ENCODE measurements around the gene SPATC1L.
"Not testable (repeated sequence)": the region's sequence is repeated elsewhere in the genome, so short reads cannot be mapped to it uniquely, and the experiment has no call there.

SPATC1L gene

GRCh38 chr21:46214478-46215340 is 30.4 kb upstream of the SPATC1L start:
- no peak for DNase-seq

GRCh38 chr21:46213620-46214286 is 29.5 kb upstream of the SPATC1L start:
- DNase-seq = no peak

- DNase-seq = no peak
Observed at GRCh38 chr21:46212721-46213484, 28.6 kb upstream of the SPATC1L start.

- DNase-seq = no peak
Observed at GRCh38 chr21:46211786-46212720, 27.8 kb upstream of the SPATC1L start.

- no peak for DNase-seq
Observed at GRCh38 chr21:46211376-46211775, 27.1 kb upstream of the SPATC1L start.

GRCh38 chr21:46210378-46211136 is 26.3 kb upstream of the SPATC1L start:
- DNase-seq = no peak

- DNase-seq = no peak
Observed at GRCh38 chr21:46208761-46209721, 24.8 kb upstream of the SPATC1L start.

- DNase-seq = no peak
Observed at GRCh38 chr21:46207920-46208591, 23.8 kb upstream of the SPATC1L start.

GRCh38 chr21:46207006-46207919 is 23.0 kb upstream of the SPATC1L start:
- no peak for DNase-seq

- DNase-seq = no peak
Observed at GRCh38 chr21:46206163-46207005, 22.1 kb upstream of the SPATC1L start.

GRCh38 chr21:46205766-46206162 is 21.5 kb upstream of the SPATC1L start:
- DNase-seq = no peak

- DNase-seq = no peak
Observed at GRCh38 chr21:46205166-46205565, 20.9 kb upstream of the SPATC1L start.

GRCh38 chr21:46203203-46203600 is 18.9 kb upstream of the SPATC1L start:
- DNase-seq = no peak

- no peak for DNase-seq
Observed at GRCh38 chr21:46202592-46203202, 18.4 kb upstream of the SPATC1L start.

GRCh38 chr21:46200877-46201803 is 16.9 kb upstream of the SPATC1L start:
- not testable (repeated sequence) for DNase-seq

Data from NCI-H1105 (cell line).